OCI-LY7 (cell line): ENCODE results near the gene GAS7. TPM values are rescaled to one million over a fixed set of nuclear protein-coding genes. Genes with fewer than 3 reads are reported as not detected.

Source experiments
- BruUV-seq: library from RNA; stranded (reverse); fragments of 400-500 nt; replicated peaks from 2 replicates; lab custom pipeline; 2021; lab: Mats Ljungman, UMichigan
- CTCF ChIA-PET: fragments of 300-600 bp; sonication (Branson Sonifier 250); formaldehyde crosslinking; loops from one replicate; lab custom pipeline; 2022; ENCODE audit warnings: antibody characterized with exemption; ENCODE audit not compliant: unreplicated experiment; lab: Charles Lee
- POLR2A ChIA-PET: fragments of 300-600 bp; sonication (Branson Sonifier 250); formaldehyde crosslinking; loops from one replicate; lab custom pipeline; 2022; ENCODE audit warnings: antibody characterized with exemption; lab: Charles Lee
- DNase-seq: peaks from one replicate; pipeline ENCODE4 v3.0.0-alpha.2; 2015; ENCODE audit warnings: low spot score
- H2AFZ ChIP-seq: fragments of 200-600 bp; sonication (generic), shearing (Covaris generic); 2 replicates; pipeline ENCODE4 v1.6.1; 2014; ENCODE audit warnings: mild to moderate bottlenecking, antibody characterized with exemption, low read length, moderate library complexity
- H3K27ac ChIP-seq: fragments of 200-600 bp; sonication (generic); 2 replicates; pipeline ENCODE4 v1.5.1; 2014; ENCODE audit warnings: mixed run types, low read depth, mild to moderate bottlenecking, moderate library complexity, low read length, inconsistent platforms; ENCODE audit not compliant: poor library complexity, severe bottlenecking
- H3K36me3 ChIP-seq: fragments of 200-600 bp; sonication (generic); 2 replicates; pipeline ENCODE4 v1.6.1; 2014; ENCODE audit warnings: mild to moderate bottlenecking, antibody characterized with exemption, low read length, moderate library complexity, mixed read lengths; ENCODE audit not compliant: insufficient read depth
- H3K4me1 ChIP-seq: fragments of 200-600 bp; sonication (generic); 2 replicates; pipeline ENCODE4 v1.5.1; 2014; ENCODE audit warnings: mild to moderate bottlenecking, low read length; ENCODE audit not compliant: insufficient read depth, poor library complexity, severe bottlenecking
- H3K4me2 ChIP-seq: fragments of 200-600 bp; sonication (generic); 2 replicates; pipeline ENCODE4 v1.6.1; 2014; ENCODE audit warnings: mild to moderate bottlenecking, low read length
- H3K4me3 ChIP-seq: fragments of 200-600 bp; sonication (generic); 2 replicates; pipeline ENCODE4 v1.5.1; 2014; ENCODE audit warnings: mild to moderate bottlenecking, low read depth, low read length; ENCODE audit not compliant: poor library complexity, severe bottlenecking
- H3K79me2 ChIP-seq: fragments of 200-600 bp; sonication (generic); 2 replicates; pipeline ENCODE4 v1.6.1; 2016; ENCODE audit warnings: low read depth, mild to moderate bottlenecking, low read length, moderate library complexity, mixed read lengths; ENCODE audit not compliant: insufficient read depth
- H3K9me2 ChIP-seq: fragments of 200-600 bp; sonication (generic); 2 replicates; pipeline ENCODE4 v1.6.1; 2016; ENCODE audit warnings: mild to moderate bottlenecking, low read length, mixed read lengths; ENCODE audit not compliant: insufficient read depth
- H3K9me3 ChIP-seq: fragments of 200-600 bp; sonication (generic); 2 replicates; pipeline ENCODE4 v1.6.1; 2014; ENCODE audit warnings: mild to moderate bottlenecking, mixed run types, low read length, mixed read lengths
- H4K20me1 ChIP-seq: fragments of 200-600 bp; sonication (generic); 2 replicates; pipeline ENCODE4 v1.6.1; 2014; ENCODE audit warnings: mild to moderate bottlenecking, antibody characterized with exemption, low read length, moderate library complexity, mixed read lengths; ENCODE audit not compliant: insufficient read depth
- CTCF ChIP-seq: fragments of 200-600 bp; sonication (generic); conservative IDR thresholded peaks from 2 replicates; pipeline ENCODE4 v1.5.1; 2014; ENCODE audit warnings: mild to moderate bottlenecking, antibody characterized with exemption, low read length, moderate library complexity, mixed read lengths
- EZH2phosphoT487 ChIP-seq: fragments of 200-600 bp; sonication (generic); IDR thresholded peaks from 2 replicates; pipeline ENCODE4 v1.6.1; 2018; ENCODE audit warnings: low read depth, borderline replicate concordance, mild to moderate bottlenecking, mixed run types, antibody characterized with exemption, low read length, moderate library complexity, mixed read lengths
- intact Hi-C: fragments of 100-400 bp; cut with micrococcal nuclease; formaldehyde crosslinking; loops from one replicate; pipeline ENCODE4 v1.10.0; 2022; ENCODE audit not compliant: unreplicated experiment
- total RNA-seq, 2 experiments: library from RNA; depleted of rRNA in 1 of 2; stranded (reverse); fragments of >200 nt in 1 of 2; shearing (Covaris generic) in 1 of 2; gene quantifications; 2 replicates each; pipeline ENCODE4 v1.2.3, GENCODE V29; 2014 to 2022

GAS7 gene
- total RNA-seq, 2 experiments from 2014 or later: 1.5 TPM; not detected in 1

DNA sequence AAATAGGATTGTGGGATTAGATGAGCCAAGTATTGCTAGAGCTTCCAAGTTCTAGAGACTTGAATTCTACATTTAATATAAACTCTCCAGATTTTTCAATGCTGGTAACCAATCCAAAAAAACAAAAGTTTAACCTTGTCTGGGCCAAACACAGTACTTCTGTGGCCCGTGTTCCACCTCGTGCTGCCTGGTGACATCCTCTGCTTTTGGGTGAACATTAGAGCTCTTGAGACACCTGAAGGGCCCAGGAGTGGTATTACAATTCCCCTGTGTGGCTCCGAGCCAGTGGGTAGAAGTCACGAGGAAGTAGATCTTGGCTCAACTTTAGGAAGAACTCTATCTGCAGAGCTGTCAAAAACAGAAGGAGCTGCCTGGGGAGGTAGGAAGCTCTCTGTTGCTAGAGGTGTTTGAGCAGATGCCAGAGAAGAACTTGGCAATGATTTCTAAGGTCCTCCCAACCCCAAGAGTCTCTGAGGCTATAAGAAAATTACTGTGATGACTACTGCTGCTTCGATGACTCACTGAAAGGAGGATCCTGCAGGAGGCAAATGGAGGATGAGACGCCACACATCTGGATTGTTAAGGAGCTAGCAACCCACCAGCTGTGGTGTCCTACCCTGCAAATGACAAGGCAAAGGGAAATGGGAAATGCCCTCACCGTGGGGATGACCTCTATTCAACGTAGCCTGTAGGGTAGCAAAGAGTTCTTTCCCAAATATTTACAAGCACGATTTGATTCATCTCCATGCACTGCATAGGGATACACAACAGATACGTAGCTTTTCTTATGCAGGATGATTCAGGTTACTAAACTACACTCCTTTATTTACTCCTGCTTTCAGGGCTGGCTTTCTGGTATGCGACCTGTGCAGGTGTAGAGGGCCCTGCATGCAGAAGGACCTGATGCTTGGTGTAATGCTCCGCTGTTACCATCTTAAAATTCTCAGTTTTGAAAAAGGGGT, 45.8 kb upstream of the GAS7 start:
- TF ChIP-seq CTCF (no peak), EZH2phosphoT487 (no peak)
- Histone ChIP-seq H3K4me3 (no peak overlapping the region), H3K4me2 (no peak overlapping the region), H3K9me2 (no peaks in the 10 kb centered on the region), H2AFZ (no peak overlapping the region), H4K20me1 (no peaks in the 10 kb centered on the region), H3K36me3 (no peaks in the 10 kb centered on the region), H3K9me3 (no peaks in the 10 kb centered on the region), H3K27ac (no peak overlapping the region), H3K79me2 (no peaks in the 10 kb centered on the region), H3K4me1 (no peaks in the 10 kb centered on the region)
- POLR2A ChIA-PET: interaction anchor here (0.6 kb wide), 1 partner anchor 27 kb away, joined by 4 read pairs; no protein-coding TSS in a partner anchor
- intact Hi-C loops: no loop called here
- CTCF ChIA-PET: no interaction called here
- no TSS peak for BruUV-seq
- DNase-seq: no peak

DNA sequence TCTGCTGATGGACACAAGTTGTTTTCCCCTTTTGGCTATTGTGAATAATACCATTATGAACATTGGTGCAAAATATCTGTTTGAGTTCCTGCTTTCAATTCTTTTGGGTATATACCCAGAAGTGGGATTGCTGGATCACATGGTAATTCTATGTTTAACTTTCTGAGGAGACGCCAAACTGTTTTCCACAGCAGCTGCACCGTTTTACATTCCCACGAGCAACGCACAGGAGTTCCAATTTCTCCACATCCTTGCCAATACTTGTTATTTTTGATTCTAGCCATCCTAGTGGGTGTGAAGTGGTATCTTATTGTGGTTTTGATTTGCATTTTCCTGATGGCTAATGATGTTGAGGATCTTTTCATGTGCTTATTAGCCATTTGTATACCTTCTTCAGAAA, 43.4 kb upstream of the GAS7 start:
- Histone ChIP-seq H4K20me1 (no peaks in the 10 kb centered on the region), H3K4me3 (no peak overlapping the region), H2AFZ (no peak overlapping the region), H3K4me1 (no peaks in the 10 kb centered on the region), H3K79me2 (no peaks in the 10 kb centered on the region), H3K9me2 (no peaks in the 10 kb centered on the region), H3K9me3 (no peaks in the 10 kb centered on the region), H3K4me2 (no peak overlapping the region), H3K36me3 (no peaks in the 10 kb centered on the region), H3K27ac (no peak overlapping the region)
- TF ChIP-seq EZH2phosphoT487: no peak
- no peak for TF ChIP-seq CTCF
- CTCF ChIA-PET: no interaction called here
- POLR2A ChIA-PET: no interaction called here
- intact Hi-C loops: no loop called here
- no peak for DNase-seq
- BruUV-seq: no TSS peak

DNA sequence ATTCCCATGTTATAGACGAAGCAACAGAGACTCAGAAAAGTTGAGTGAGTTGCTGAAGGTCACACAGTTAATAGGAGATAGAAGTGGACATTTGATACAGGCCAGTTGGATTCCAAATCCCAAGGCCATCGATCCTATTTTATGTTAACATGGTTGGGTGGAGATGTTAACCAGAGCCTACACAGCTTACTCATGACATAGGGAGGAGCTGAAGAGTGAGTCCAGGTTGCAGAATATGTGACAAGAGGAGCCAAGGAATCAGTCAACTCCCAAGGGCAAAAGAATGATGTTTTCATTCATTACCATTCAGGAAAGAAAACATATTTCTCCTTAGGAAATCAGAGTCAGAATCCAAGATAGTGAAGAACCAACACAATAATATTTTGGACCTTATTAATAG, 40.3 kb upstream of the GAS7 start:
- no peak for TF ChIP-seq CTCF
- TF ChIP-seq EZH2phosphoT487: no peak
- no TSS peak for BruUV-seq

More for the DNA sequence above, 40.3 kb upstream of the GAS7 start:
- no peaks in the 10 kb centered on the region for H3K4me1 ChIP-seq
- no peaks in the 10 kb centered on the region for H3K79me2 ChIP-seq
- no peaks in the 10 kb centered on the region for H3K9me2 ChIP-seq
- H4K20me1 ChIP-seq: no peaks in the 10 kb centered on the region
- H3K4me2 ChIP-seq: no peak overlapping the region
- POLR2A ChIA-PET: no interaction called here
- H3K4me3 ChIP-seq: no peak overlapping the region
- DNase-seq: no peak
- no peak overlapping the region for H2AFZ ChIP-seq
- no peaks in the 10 kb centered on the region for H3K36me3 ChIP-seq
- no peak overlapping the region for H3K27ac ChIP-seq
- intact Hi-C loops: no loop called here
- CTCF ChIA-PET: no interaction called here
- H3K9me3 ChIP-seq: no peaks in the 10 kb centered on the region
